AG04450 (cell line): Measurements from ENCODE around the gene EBLN1. TPM values are rescaled to one million over a fixed set of nuclear protein-coding genes. Genes with fewer than 3 reads are reported as not detected.

ENCODE experiments used
- CTCF ChIA-PET: fragments of 300-600, 350-600 bp; formaldehyde crosslinking; extraction: SDS; loops from one replicate; lab custom pipeline; 2022; ENCODE audit warnings: antibody characterized with exemption, inconsistent platforms; lab: Charles Lee
- POLR2A ChIA-PET: fragments of 350-600 bp; formaldehyde crosslinking; extraction: SDS; loops from one replicate; lab custom pipeline; 2021; ENCODE audit warnings: antibody characterized with exemption, inconsistent platforms; lab: Yijun Ruan, JAX
- DNase-seq: peaks from one replicate; pipeline ENCODE4 v3.0.0-alpha.2; 2011; ENCODE audit warnings: low read depth, low spot score
- H3K27ac ChIP-seq: one replicate; pipeline ENCODE4 v1.5.1; 2012; ENCODE audit warnings: low read depth, low read length, control low read depth
- H3K27me3 ChIP-seq: one replicate; pipeline ENCODE4 v1.6.0; 2012; ENCODE audit warnings: low read length; ENCODE audit not compliant: control insufficient read depth, insufficient read depth
- H3K4me3 ChIP-seq: 2 replicates; pipeline ENCODE4 v1.5.1; 2011; ENCODE audit warnings: mild to moderate bottlenecking, low read depth, low read length, control low read depth
- H3K9me3 ChIP-seq: 2 replicates; pipeline ENCODE4 v1.5.1; 2012; ENCODE audit warnings: low read length; ENCODE audit not compliant: control insufficient read depth, insufficient read depth
- polyA minus RNA-seq: library from RNA; depleted of rRNA, polyadenylated mRNA; stranded (reverse); fragments of >200 nt; gene quantifications from 2 replicates; pipeline ENCODE4 v1.2.3, GENCODE V29; 2011; rRNA and poly(A)+ RNA removed
- polyA plus RNA-seq: library from polyadenylated mRNA; depleted of rRNA; stranded (reverse); fragments of >200 nt; gene quantifications from 2 replicates; pipeline ENCODE4 v1.2.3, GENCODE V29; 2011; rRNA removed
- TF ChIP-seq, protein P1 (sequence below): IDR thresholded peaks from 2 replicates; pipeline ENCODE4 v1.5.1; 2011; ENCODE audit warnings: low read depth, low read length, control low read depth, inconsistent platforms

The EBLN1 gene
- polyA plus RNA-seq (not detected in 2 replicates), polyA minus RNA-seq (not detected in 2 replicates)

DNA sequence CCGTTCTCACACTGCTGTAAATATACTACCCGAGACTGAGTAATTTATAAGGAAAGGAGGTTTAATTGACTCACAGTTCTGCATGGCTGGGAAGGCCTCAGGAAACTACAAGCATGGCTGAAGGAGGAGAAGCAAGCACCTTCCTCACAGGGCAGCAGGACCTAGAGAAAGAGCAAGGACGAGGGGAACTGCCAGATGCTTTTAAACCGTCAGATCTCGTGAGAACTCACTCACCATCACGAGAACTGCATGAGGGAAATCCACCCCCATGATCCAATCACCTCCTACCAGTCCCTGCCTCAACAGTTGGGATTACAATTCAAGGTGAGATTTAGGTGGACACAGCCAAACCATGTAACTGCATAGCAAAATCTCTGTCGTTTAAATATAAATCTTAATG is at the start of gene EBLN1:
EBLN1 (minus strand) TSS at position 174 of the 400 bp plus-strand sequence. CDS start 8,032 bp downstream, outside the sequence.
- Histone ChIP-seq H3K27ac (no peak within 1 kb of the TSS), H3K4me3 (no peak within 1 kb of the TSS), H3K9me3 (no peaks in the 10 kb centered on the region), H3K27me3 (no peaks in the 10 kb centered on the region)
- ChIA-PET CTCF (no interaction called here), POLR2A (no interaction called here)
- DNase-seq, result no peak
- TF ChIP-seq, protein P1, sequence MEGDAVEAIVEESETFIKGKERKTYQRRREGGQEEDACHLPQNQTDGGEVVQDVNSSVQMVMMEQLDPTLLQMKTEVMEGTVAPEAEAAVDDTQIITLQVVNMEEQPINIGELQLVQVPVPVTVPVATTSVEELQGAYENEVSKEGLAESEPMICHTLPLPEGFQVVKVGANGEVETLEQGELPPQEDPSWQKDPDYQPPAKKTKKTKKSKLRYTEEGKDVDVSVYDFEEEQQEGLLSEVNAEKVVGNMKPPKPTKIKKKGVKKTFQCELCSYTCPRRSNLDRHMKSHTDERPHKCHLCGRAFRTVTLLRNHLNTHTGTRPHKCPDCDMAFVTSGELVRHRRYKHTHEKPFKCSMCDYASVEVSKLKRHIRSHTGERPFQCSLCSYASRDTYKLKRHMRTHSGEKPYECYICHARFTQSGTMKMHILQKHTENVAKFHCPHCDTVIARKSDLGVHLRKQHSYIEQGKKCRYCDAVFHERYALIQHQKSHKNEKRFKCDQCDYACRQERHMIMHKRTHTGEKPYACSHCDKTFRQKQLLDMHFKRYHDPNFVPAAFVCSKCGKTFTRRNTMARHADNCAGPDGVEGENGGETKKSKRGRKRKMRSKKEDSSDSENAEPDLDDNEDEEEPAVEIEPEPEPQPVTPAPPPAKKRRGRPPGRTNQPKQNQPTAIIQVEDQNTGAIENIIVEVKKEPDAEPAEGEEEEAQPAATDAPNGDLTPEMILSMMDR, result no peak

DNA sequence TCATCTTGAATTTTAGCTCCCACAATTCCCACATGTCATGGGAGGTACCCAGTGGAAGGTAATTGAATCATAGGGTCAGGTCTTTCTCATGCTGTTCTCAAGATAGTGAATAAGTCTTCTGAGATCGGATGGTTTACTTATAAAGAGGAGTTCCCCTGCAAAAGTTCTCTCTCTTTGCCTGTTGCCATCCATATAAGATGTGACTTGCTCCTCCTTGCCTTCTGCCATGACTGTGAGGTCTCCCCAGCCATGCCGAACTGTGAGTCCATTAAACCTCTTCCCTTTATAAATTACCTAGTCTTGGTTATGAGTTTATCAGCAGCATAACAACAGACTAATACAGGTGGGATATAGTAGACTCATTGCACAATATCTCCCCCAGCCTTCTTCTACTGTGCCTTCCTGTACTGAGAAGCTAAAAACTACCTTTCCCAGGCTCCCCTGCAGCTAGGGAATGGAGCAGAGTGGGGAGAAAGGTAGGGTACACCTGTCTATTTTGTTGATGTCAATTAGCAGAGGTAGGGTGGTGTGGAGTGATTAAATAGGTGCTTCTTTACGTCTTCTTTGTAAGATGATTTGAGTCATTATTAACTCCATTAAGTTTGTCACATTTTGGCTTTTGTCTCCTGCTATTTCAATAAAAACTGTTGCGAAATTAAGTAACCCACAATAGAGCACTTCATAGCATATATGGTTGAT is 48.2 kb upstream of the EBLN1 start:
- DNase-seq, result no peak
- TF ChIP-seq, protein P1, result no peak
- Histone ChIP-seq H3K9me3 (no peaks in the 10 kb centered on the region), H3K4me3 (no peak overlapping the region), H3K27ac (no peak overlapping the region), H3K27me3 (no peaks in the 10 kb centered on the region)
- ChIA-PET CTCF (no interaction called here), POLR2A (no interaction called here)

DNA sequence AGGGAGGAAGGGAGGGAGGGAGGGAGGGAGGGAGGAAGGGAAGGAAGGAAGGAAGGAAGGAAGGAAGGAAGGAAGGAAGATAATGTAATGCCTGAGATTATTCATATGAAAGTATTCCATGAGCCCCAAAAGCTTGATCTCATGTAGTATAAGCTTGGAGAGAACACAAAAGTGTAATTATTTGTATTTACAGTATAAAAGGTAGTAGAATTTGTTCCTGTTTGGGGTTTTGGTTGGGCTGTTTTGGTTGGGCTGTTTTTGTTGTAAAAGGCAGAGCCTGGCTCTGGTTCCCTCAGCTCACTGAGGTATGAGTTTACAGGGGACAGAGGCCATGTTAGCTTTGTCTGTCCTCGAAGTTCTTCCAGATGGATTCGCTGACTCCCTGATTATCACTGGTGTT is 45.3 kb upstream of the EBLN1 start:
- TF ChIP-seq, protein P1, result no peak
- DNase-seq, result no peak
- no peak overlapping the region for H3K27ac ChIP-seq
- H3K27me3 ChIP-seq, result no peaks in the 10 kb centered on the region
- ChIA-PET CTCF (no interaction called here), POLR2A (no interaction called here)
- no peak overlapping the region for H3K4me3 ChIP-seq
- no peaks in the 10 kb centered on the region for H3K9me3 ChIP-seq

DNA sequence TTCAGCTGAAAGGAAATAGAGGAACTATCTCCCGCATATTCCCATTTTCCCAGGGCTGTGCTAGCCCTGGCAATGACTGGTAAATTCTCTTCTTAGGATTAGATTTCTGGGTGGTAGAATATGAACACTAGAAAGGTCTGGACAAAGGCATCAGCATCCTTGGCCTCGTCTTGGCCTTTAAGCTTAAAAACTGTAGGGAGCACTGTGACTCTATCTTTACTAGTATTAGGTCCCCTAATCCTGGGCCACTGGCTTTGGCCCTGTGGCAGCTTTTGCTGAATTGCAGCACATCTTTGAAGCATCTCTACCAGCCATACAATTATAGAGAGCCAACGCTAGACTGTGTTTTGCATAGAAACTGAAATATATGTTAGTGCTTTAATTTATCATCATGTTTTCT is 41.5 kb upstream of the EBLN1 start:
- H3K27ac ChIP-seq, result no peak overlapping the region
- DNase-seq, result no peak
- no peak overlapping the region for H3K4me3 ChIP-seq
- ChIA-PET POLR2A (no interaction called here), CTCF (no interaction called here)
- peaks cover 4% of the 10 kb centered on the region for H3K27me3 ChIP-seq
- no peaks in the 10 kb centered on the region for H3K9me3 ChIP-seq
- TF ChIP-seq, protein P1, result no peak

DNA sequence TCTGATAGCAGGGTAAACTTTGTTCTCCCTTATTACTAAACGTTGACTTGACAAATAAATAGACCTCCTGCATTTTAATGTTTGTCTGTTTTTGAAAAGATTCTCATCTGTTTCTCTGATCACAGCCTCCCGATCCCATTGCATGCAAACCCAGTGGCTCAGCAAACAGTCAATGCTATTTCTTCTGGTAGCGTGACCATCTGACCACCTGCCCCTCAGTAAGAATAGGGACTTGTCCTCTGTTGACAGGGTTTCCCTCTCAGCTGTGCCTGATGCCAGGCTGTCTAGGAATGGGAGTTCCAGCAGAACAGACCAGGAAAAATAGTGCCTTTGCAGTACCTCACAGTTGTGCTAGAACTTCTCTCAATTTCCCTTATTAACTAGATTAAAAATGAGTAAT is 40.7 kb upstream of the EBLN1 start:
- Histone ChIP-seq H3K27me3 (peaks cover 9% of the 10 kb centered on the region), H3K4me3 (no peak overlapping the region), H3K27ac (no peak overlapping the region), H3K9me3 (peaks cover 2% of the 10 kb centered on the region; the same call in 1 of the 2 replicates)
- no peak for DNase-seq
- POLR2A ChIA-PET, result no interaction called here
- CTCF ChIA-PET, result no interaction called here
- TF ChIP-seq, protein P1, result no peak
